NCI-H146 treated with DMSO at 0.1 percent for 48 hours (cell line): Measurements from ENCODE around the gene ST3GAL3.

ENCODE experiments used
- DNase-seq: peaks from one replicate; lab custom pipeline; 2025; ENCODE audit not compliant: unreplicated experiment; lab: John Stamatoyannopoulos, UW

The ST3GAL3 gene

DNA sequence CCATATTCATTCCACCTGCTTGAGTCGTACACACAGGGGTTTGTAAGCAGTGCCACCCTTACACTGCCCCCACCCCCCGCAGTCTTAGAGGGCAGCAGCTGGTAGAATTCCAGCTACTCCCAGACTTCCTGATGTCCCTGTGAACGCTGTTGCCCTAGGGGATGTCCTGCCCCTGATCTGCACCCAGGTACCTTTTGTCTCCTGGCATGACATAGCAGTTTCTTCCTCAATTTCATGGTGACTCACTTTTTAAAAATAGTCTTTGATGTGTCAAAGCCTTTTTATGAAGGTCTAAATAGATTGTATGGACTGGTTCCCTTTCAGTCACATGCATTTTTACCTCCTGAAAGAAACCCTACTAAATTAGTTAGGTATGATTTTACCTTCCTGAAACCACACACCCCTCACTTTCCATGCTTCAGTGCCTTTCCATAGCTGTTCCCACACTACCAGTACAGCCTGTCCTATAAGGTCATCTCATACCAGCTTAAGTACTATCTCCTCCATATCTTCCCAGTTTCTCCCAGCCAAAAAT, 76.4 kb downstream of the ST3GAL3 start:
- DNase-seq, result peak; percentile 51

DNA sequence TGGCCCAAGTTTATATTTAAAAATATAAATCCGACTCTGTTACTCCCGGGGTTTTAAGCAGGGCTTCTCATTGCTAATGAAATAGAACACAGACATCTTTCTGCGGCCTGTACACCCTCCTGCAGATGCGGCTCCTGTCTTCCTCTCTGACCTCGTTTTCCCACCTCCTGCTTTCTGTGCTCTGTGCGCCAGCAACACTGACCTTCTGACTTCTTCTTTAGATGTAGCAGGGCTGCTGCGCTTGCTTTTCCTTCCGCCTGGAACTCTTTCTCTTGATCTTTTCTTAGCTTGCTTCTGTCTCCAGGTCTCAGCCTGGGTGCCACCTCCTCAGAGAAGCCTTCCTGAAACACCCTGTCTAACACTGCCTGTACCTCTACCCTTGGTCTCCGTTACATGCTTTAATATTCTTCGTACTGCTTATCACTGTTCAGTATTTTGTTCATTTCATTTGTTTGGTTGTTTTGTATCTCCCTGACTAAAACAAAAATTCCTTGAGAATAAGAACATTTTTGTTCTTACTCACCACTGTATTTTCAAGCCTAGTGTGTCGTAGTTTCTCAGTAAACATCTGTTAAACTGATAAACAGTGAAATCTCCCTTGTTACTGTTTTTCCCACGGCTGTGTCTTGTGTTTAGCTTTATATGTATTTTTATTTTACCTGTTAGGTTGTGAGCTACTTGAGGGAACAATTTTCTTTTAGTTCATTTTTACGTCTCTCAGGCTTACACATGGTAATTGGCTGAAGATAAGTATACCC, 79.0 kb downstream of the ST3GAL3 start:
- no peak for DNase-seq

DNA sequence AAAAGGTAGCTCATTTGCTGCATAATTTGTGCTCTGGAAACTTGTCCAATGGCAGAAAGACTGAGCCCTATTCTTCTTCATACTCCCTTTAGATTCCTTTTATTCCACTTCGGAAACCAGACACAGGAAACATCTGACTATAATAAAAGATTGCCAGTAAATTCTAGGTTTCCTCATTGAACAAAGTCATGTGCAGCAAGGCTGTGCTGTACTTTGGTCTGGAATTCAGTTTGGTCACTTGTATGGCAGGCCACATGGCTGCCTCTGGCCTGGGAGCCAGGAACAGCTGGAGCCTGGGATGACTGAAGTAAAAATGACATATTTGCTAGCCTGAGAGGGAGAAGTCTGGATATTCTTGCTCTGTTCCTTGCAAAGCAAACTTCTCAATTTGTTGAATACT, 79.6 kb downstream of the ST3GAL3 start:
- DNase-seq, result no peak

DNA sequence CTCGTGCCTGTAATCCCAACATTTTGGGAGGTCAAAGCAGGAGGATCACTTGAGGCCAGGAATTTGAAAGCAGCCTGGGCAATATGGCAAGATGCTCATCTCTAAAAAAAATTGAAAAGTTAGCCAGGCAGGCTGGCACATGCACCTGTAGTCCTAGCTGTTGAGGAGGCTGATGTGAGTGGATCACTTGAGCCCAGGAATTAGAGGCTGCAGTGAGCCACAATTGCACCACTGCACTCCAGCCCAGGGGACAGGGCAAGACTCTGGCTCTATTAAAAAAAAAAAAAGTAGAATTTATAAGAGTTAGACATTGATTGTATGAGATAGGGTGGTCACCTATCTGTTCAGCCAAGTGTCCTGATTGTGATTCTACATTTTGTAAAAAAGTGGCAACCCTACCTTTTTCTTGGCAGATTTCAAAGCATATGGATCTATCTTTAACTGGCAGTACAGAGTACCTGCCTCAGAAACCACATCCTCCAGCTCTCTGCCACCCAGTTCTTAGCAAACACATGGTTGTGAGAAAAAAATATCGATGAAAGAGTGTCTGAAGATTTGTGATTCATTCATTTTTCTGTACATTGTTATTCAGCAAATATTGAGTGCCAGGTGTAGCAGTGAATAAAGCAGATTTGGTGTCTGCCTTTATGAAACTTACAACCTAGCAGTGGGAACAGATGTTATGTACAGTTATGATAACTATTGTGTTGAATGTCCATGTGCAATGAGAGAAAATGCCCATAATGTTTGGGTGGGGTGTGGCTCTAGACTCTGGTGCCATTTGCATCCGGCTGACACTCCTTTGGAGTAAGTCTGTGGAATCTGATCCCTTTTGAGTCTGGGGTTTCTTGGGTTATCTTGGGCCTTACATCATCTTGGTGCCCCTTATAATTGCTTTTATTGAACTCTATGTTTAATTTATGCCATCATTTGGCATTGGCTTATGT, 82.5 kb downstream of the ST3GAL3 start:
- no peak for DNase-seq

DNA sequence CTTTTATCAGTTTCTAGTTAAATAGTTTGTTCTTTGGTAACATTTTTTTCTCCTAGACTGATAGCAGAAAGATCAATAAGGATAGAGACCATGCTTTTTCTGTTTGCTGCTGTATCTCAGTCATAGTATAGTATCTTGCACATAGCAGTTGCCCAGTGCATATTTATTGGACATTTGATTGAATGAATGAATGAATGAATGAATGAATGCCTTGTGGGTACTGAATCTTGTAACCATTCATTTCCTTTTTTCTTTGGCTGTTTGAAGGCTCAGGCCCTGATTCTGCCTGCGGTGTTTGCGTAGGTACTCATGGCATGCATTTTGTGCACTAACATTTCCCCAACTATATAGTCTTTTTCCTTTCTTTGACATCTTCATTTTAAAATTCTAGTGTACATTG, 83.9 kb downstream of the ST3GAL3 start:
- DNase-seq, result no peak

DNA sequence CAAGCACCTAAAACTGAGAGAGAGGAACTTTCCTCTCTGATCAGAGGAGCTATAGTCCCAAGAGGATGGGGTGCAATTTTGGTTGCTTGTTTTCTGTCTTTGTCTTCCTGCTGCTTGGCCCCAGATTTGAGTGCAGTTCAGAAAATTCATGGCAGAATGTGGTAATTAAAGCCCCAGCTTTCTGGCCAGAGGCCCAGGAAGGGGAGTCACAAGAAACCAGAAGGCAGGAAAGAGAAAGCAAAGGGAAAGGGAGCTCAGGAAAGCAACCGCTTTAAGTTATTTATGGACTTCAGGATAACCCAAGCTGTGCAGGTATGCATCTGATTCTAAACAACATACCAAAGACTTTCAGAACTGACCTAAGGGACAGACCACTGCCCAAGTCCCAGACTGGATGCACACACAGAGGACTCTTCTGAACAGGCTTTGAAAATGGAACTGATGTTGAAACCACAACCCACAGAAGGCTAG, 88.8 kb downstream of the ST3GAL3 start:
- no peak for DNase-seq

DNA sequence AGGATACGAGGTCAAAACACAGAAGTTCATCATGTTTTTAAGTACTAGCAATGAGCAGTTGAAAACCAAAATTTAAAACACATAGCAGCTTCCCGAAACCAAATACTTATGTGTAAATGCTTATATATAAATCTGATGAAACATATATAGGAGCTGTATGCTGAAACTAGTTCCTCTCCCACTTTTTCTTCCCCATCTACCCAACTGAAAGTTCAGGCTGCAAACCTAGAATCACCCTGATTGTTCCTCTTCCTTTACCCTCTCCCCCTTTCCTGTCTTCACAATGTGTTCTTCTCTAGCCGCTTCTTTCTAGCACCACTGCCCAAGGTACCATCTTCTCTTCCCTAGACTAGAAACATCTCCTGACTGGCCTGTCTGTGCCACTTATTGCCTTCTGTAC, 90.6 kb downstream of the ST3GAL3 start:
- no peak for DNase-seq

DNA sequence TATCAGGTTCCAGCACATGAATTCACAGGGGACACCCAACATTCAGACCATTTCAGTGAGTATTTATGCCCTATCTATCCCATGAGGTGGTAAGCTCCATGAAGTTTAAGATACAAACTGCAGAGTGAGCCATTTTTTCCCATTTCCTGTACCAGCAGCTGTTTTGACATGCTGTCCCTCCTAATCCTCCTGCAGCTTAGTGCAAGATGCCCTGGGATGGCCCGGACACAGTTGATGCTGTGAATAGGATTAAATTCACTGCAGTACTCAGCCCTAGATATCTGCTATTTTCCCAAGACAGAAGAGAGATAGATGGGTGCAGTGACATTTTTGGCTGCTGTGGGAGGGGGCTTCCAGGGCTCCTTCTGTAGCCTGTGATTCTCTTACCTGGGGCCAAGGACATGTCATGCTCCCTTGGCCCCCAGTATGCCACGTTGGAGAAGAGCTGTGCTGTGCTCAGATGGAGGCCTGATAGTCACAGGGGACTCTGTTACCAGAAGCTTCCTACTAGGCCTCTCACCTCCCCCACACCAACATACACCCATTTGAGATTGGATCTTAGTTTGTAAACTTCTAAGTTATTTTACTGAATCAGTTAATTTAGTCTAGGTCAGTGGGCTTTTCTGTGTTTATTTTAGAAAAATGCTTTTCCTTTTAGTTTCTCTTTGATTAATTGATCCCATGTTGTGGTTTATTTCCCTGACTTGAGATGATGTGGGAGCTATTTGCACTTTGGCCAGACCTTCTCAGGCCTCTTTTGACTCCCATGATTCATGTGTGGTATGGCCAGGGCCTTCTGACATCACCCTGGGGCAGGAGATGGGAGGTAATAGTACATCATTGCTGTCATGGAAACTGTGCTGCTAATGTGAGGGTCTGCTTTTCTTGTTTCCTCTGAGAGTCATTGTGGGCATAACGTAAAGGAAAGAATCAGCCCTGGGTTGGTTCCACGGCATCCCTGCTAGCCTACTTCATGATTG, 92.6 kb downstream of the ST3GAL3 start:
- DNase-seq, result no peak

DNA sequence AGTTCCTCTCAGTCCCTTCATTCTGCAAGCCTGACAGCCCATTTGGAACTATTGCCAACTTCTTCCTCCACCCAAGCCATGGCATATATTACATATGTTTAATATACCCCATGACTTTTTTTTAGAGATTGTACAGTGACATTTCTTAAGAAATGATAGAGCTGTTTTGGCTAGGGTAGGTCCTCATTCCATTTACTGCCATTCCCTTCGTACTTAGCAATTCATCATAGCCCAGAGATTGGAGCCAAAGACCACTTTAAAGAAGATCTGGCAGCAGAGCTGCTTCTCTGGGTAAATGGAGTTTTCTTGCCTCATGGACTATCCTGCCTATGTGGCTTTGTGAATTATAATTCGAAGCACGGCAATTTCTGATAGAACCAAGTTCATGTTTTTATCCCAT, 93.4 kb downstream of the ST3GAL3 start:
- DNase-seq, result no peak

DNA sequence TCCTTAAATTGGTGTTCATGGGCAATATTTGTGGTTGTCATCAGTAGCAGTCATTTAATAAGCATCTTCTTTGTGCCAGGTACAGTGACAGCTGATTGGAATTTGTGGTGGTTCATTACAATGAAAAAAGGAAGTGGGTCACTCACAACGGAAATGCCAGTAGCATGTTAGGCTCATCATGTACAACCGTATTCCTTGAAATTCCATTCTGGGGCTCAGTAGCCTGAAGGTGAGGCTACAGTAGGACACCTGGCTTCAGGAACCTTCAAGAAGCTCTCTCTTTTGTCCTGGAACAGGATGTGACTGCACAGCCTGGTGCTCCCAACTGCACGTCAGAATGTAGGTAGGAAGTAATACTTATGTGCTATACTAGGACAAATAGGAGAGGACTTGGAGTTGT, 93.9 kb downstream of the ST3GAL3 start:
- DNase-seq, result no peak

DNA sequence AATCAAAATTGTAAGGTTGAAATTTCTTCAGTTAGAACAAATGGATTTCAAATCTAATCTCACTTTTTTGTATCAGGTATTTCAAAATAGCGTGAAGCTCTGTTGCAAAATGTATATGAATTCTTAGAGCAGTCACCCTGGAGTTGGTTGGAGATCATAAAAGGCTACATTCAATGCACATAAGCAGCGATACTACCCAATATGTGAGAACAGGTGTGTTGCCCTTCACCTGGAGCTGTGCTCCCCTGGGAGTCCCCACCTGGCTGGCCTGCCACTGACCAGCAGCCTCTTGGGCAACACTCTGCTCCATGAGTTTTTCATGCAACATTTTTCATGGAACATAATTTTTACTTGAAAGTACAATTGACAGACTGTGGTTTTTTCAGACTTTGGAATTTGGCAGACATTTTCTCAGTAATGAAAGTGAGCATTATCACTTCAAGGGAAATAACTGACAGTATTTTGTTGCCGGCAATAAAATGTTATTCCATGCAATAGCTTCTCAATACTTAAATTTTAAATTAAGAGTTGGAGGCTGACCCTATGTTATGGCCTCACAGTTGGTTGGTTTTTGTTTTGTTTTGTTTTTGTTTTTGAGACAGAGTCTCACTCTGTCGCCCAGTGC, 95.1 kb downstream of the ST3GAL3 start:
- no peak for DNase-seq

DNA sequence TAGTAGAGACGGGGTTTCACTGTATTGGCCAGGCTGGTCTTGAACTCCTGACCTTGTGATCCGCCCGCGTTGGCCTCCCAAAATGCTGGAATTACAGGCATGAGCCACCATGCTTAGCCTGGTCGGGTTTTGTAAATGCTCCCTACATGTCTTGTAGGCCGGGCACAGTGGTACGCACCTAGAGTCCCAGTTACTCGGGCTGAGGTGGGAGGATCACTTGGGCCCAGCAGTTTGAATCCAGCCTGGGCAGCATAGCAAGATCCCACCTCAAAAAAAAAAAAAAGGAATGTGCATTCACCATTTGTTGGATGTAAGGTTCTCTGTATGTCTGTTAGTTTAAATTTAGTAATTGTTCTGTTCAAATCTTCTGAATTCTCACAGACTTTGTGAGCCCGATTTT, 95.8 kb downstream of the ST3GAL3 start:
- DNase-seq, result no peak

DNA sequence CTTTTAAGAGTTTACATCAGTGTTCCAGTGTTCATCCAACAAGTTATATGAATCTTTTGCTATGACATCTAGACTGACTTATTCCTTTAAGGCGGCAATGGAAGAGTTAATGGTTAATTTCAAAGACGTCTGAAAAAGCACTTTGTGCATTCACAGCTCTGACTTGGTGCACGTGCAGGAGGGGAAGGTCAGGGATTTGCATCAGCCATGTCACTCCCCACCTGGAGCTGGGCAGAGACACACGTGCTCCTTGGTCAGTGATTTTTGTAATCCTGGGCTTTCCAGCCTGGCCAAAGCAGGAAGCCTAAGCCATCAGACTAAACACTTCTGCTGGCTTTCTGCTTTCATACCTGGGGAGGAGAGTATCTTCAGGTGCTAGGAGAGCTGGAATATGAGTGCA, 96.3 kb downstream of the ST3GAL3 start:
- no peak for DNase-seq

DNA sequence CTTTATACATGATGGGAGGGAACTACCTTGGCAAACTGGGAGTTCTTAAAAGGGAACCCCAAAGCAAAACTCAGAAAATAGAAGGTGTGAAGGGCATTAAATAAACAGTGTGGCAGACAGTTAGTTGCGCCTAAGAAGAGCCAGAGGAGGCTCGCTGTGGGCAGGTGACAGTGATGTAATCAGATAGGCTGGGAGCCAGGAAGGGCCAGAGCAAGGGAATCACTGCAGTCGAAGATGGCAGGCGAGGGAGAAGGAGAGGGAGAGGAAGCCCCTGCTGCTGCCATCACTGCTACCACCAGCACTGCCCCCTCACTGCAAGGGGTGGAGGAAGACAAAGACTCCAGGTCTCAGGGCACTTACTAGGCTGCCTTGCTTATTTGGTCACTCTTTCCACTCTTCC, 97.2 kb downstream of the ST3GAL3 start:
- DNase-seq, result no peak

DNA sequence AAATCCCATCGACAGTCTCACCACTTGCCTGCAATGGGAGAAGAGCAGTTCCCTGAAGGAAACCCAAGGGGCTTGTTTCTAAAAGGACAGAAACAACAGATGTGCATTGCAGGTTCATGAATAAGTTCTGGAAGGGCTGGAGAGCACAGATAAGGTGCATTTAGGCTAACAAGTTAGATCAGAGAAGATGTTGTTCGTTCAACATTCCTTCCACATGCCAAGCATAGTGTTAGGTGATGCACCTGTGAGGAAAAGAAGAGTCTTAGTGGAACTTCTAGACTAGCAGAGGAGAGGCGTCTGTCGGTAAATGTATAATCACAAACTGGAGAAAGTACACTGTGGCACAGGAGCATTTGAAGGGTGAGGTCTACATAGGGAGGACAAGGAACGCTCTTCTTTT, 98.0 kb downstream of the ST3GAL3 start:
- DNase-seq, result no peak

DNA sequence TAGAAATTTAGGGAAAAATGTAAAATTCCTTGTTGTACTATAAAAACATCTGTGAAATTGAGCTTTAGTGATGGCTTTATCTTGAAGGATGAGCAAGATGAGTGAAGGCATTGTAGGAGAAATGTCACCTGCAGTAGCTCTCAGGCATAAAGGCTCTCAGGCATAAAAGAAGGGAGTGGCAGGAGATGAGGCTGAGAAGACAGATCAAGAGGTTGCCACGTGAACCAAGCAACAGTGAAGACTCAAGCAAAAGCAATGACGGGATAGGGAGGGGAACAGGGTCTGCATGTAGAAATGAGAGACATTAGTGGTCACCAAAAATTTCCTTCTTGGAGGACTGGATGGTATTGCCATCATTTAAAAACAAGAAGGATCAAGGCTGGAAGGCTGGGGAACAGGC, 98.8 kb downstream of the ST3GAL3 start:
- no peak for DNase-seq

DNA sequence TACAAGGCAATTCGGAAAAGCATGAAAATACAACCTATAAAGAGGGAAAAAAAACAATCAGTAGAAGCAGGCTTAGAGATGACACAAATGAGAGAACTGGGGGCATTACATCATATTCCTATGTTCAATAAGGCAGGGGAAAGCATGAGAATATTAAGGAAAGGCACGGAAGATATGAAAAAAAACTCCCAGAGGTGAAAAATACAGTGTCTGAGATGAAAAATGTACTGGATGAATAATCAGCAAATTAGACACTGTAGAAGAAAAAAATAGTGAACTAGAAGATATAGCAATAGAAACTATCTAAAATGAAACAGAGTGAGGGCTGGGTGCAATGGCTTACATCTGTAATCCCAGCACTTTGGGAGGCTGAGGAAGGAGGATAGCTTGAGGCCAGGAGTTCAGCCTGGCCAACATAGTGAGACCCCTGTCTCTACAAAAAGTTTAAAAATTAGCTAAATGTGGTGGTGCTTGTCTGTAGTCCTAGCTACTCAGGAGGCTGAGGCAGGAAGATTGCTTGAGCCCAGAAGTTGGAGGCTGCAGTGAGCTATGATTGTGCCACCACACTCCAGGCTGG, 101.8 kb downstream of the ST3GAL3 start:
- DNase-seq, result no peak

DNA sequence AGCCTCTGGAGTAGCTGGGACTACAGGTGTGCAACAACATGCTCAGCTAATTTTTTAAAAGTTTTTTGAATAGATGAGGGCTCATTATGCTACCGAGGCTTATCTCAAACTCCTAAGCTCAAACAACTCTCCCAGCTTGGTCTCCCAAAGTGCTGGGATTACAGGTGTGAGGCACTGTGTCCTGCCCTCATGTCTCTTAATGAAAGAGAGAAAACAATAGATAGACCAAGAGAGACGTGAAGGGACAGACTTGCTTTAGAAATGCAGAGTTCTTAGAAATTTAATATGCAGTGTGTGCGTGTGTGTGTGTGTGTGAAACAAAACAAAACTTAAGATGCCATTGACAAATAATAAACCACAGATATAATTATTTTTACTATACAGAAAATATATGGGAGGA, 105.2 kb downstream of the ST3GAL3 start:
- no peak for DNase-seq

DNA sequence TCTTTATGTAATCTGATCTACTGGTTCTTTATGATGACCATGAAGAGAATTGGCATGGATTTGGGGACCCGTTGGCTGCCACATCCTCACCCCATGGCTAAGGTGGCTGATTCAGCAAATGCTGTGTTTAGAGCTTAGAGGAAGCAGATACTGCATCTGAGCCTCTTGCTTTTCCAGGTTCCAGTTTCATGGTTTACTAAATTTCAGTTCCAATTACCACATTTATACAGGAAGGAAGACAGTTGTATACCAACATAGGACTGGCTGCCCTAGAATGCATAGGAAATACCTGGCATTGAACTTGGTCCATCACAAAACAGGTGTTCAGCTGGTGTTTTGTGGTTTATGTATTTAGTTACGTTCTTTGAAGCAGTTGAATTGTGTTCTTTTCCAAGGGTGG, 107.1 kb downstream of the ST3GAL3 start:
- no peak for DNase-seq
